SK-N-SH (cell line): Measurements from ENCODE around the gene CEP57L1. TPM values are rescaled to one million over a fixed set of nuclear protein-coding genes. Genes with fewer than 3 reads are reported as not detected.
"Not testable (repeated sequence)": the region's sequence is repeated elsewhere in the genome, so short reads cannot be mapped to it uniquely, and the experiment has no call there.

ENCODE experiments used
- CTCF ChIA-PET: fragments of 300-600, 350-600 bp; formaldehyde crosslinking; extraction: SDS; loops from one replicate; lab custom pipeline; 2021; lab: Yijun Ruan, JAX
- POLR2A ChIA-PET: fragments of 350-600 bp; sonication (Branson Sonifier 250); formaldehyde crosslinking; extraction: SDS; loops from one replicate; lab custom pipeline; 2020; ENCODE audit warnings: antibody characterized with exemption, inconsistent platforms; lab: Yijun Ruan, JAX
- DNase-seq: peaks from one replicate; pipeline ENCODE4 v3.0.0; 2012
- H2AFZ ChIP-seq: fragments of 200-600 bp; sonication (generic); 2 replicates; pipeline ENCODE4 v1.8.1; 2016; ENCODE audit warnings: antibody characterized with exemption, mild to moderate bottlenecking, low read depth
- H3F3A ChIP-seq: fragments of 200-600 bp; sonication (generic); replicated peaks from 2 replicates; pipeline ENCODE3; 2016; ENCODE audit warnings: antibody characterized with exemption, mild to moderate bottlenecking; ENCODE audit not compliant: insufficient read depth
- H3K27ac ChIP-seq, 2 experiments: fragments of 200-500 bp in 1 of 2; fragments of 200-600 bp in 1 of 2; sonication (Bioruptor generic) in 1 of 2; sonication (generic), shearing (Covaris generic) in 1 of 2; 2 replicates each; pipeline versions ENCODE4 v1.5.1 to v1.6.1; 2014 to 2016; ENCODE audit warnings: low read depth in 2 of 2, inconsistent platforms in 1 of 2, low read length in 1 of 2, mild to moderate bottlenecking in 1 of 2, mixed read lengths in 1 of 2
- H3K27me3 ChIP-seq: fragments of 200-600 bp; sonication (generic), shearing (Covaris generic); 2 replicates; pipeline ENCODE4 v1.6.1; 2016; ENCODE audit warnings: mixed run types; ENCODE audit not compliant: insufficient read depth
- H3K36me3 ChIP-seq, 2 experiments: fragments of 200-500 bp in 1 of 2; fragments of 200-600 bp in 1 of 2; sonication (Bioruptor generic) in 1 of 2; sonication (generic) in 1 of 2; replicated peaks in 1 of 2; 2 replicates each; pipeline versions ENCODE3 to v1.5.1; 2014 to 2016; ENCODE audit warnings: low read length in 1 of 2, mild to moderate bottlenecking in 1 of 2; ENCODE audit not compliant: insufficient read depth in 2 of 2, control insufficient read depth in 1 of 2
- H3K4me1 ChIP-seq, 2 experiments: fragments of 200-500 bp in 1 of 2; fragments of 200-600 bp in 1 of 2; sonication (Bioruptor generic) in 1 of 2; sonication (generic), shearing (Covaris generic) in 1 of 2; 2 replicates each; pipeline versions ENCODE4 v1.5.1 to v1.6.1; 2014 to 2016; ENCODE audit warnings: low read depth in 1 of 2, low read length in 1 of 2, mixed run types in 1 of 2; ENCODE audit not compliant: insufficient read depth in 2 of 2, control insufficient read depth in 1 of 2
- H3K4me2 ChIP-seq: fragments of 200-600 bp; sonication (generic), shearing (Covaris generic); 2 replicates; pipeline ENCODE4 v1.6.1; 2017; ENCODE audit warnings: mixed run types
- H3K4me3 ChIP-seq, 2 experiments: fragments of 200-500 bp in 1 of 2; fragments of 200-600 bp in 1 of 2; sonication (Bioruptor generic) in 1 of 2; sonication (generic), shearing (Covaris generic) in 1 of 2; 2 replicates each; pipeline versions ENCODE4 v1.5.1 to v1.8.1; 2014 to 2016; ENCODE audit warnings: low read depth in 2 of 2, inconsistent platforms in 1 of 2, low read length in 1 of 2, mild to moderate bottlenecking in 1 of 2, mixed read lengths in 1 of 2, moderate library complexity in 1 of 2
- H3K79me2 ChIP-seq: fragments of 200-600 bp; sonication (generic); 2 replicates; pipeline ENCODE4 v1.8.1; 2017; ENCODE audit warnings: mild to moderate bottlenecking; ENCODE audit not compliant: insufficient read depth
- H3K9ac ChIP-seq: fragments of 200-600 bp; sonication (generic); 2 replicates; pipeline ENCODE4 v1.6.1; 2017; ENCODE audit warnings: mixed run types
- H3K9me2 ChIP-seq: fragments of 200-600 bp; sonication (generic); 2 replicates; pipeline ENCODE4 v1.6.1; 2017; ENCODE audit warnings: mixed run types
- H3K9me3 ChIP-seq: fragments of 200-600 bp; sonication (generic); 2 replicates; pipeline ENCODE4 v1.6.1; 2017; ENCODE audit warnings: mixed run types, mild to moderate bottlenecking, moderate library complexity
- H4K20me1 ChIP-seq: fragments of 200-600 bp; sonication (generic); 2 replicates; pipeline ENCODE4 v1.6.1; 2017; ENCODE audit warnings: mild to moderate bottlenecking, mixed run types; ENCODE audit not compliant: insufficient read depth
- FOXJ3 ChIP-seq: sonication (generic); formaldehyde crosslinking; IDR thresholded peaks from 2 replicates; pipeline ENCODE4 v1.5.1; 2020; ENCODE audit warnings: mild to moderate bottlenecking, missing genetic modification reagents
- GABPA ChIP-seq: IDR thresholded peaks from 2 replicates; pipeline ENCODE4 v1.4.0; 2012; ENCODE audit warnings: low read depth, mild to moderate bottlenecking
- YY1 ChIP-seq: IDR thresholded peaks from 2 replicates; pipeline ENCODE4 v1.4.0; 2012; ENCODE audit warnings: low read depth, mild to moderate bottlenecking
- WGBS: methylation state at CpG from one replicate; pipeline ENCODE4 v1.1.6; 2017; ENCODE audit warnings: low lambda C conversion rate; 5-methylcytosine and 5-hydroxymethylcytosine counted together
- polyA plus RNA-seq, 3 experiments: library from polyadenylated mRNA; depleted of rRNA; stranded (reverse); fragments of >200 nt; gene quantifications; 2 replicates each; pipeline ENCODE4 v1.2.3, GENCODE V29; 2012

Gene CEP57L1
- polyA plus RNA-seq, 1 of the 3 experiments (the other 2 are of a cell fraction): 7.3 TPM

- POLR2A ChIA-PET, H3K4me1 ChIP-seq, H3K9me2 ChIP-seq, H3K9ac ChIP-seq, H3K27ac ChIP-seq, H4K20me1 ChIP-seq, H3K9me3 ChIP-seq, H3K79me2 ChIP-seq, H2AFZ ChIP-seq, H3K27me3 ChIP-seq, H3K4me2 ChIP-seq, H3K4me3 ChIP-seq, CTCF ChIA-PET, DNase-seq: not testable (repeated sequence)
- Histone ChIP-seq H3F3A (peaks cover 18% of the 10 kb centered on the region), H3K36me3 (peaks cover 0 to 31% of the 10 kb centered on the region in 2 experiments)
These were observed 46.8 kb downstream of the CEP57L1 start for GRCh38 chr6:109142067-109142466.

- H3K9me3 ChIP-seq: no peaks in the 10 kb centered on the region
- H3K27me3 ChIP-seq: no peaks in the 10 kb centered on the region
- no peak overlapping the region for H3K4me2 ChIP-seq
- H3K36me3 ChIP-seq: peaks cover 2 to 31% of the 10 kb centered on the region in 2 experiments
- no peak overlapping the region for H3K9ac ChIP-seq
- no peaks in the 10 kb centered on the region for H3K79me2 ChIP-seq
- no peak overlapping the region for H2AFZ ChIP-seq
- H3K4me3 ChIP-seq: no peak overlapping the region
- no peak for TF ChIP-seq GABPA
- TF ChIP-seq YY1: no peak
- TF ChIP-seq FOXJ3 (CRISPR knock-in tag): no peak
- POLR2A ChIA-PET: interaction anchor here (0.7 kb wide), 1 partner anchor 1237 kb away, joined by 5 read pairs; no protein-coding TSS in a partner anchor
- peaks cover 13% of the 10 kb centered on the region for H3F3A ChIP-seq
- CTCF ChIA-PET: no interaction called here
- H4K20me1 ChIP-seq: no peaks in the 10 kb centered on the region
- no peaks in the 10 kb centered on the region for H3K9me2 ChIP-seq
- DNase-seq: no peak
- H3K27ac ChIP-seq: no peak overlapping the region
- H3K4me1 ChIP-seq: no peaks in the 10 kb centered on the region; a peak in 1 of 4 replicates
These were observed 47.9 kb downstream of the CEP57L1 start for GRCh38 chr6:109143191-109143590.

GRCh38 chr6:109148251-109148650 is 52.9 kb downstream of the CEP57L1 start:
- H3K4me2 ChIP-seq, H3K4me1 ChIP-seq, H2AFZ ChIP-seq, H3K4me3 ChIP-seq, H3K27me3 ChIP-seq, POLR2A ChIA-PET, H4K20me1 ChIP-seq, H3K27ac ChIP-seq, CTCF ChIA-PET, H3K9ac ChIP-seq, H3K9me2 ChIP-seq, DNase-seq, H3K9me3 ChIP-seq, H3K79me2 ChIP-seq: not testable (repeated sequence)
- Histone ChIP-seq H3K36me3 (peaks cover 8 to 28% of the 10 kb centered on the region in 2 experiments), H3F3A (peaks cover 12% of the 10 kb centered on the region)
- WGBS: 100% methylated on average over 5 of the region's 5 CpGs

- POLR2A ChIA-PET, H2AFZ ChIP-seq, H3K9me3 ChIP-seq, DNase-seq, H3K4me2 ChIP-seq, H4K20me1 ChIP-seq, H3K79me2 ChIP-seq, H3K4me1 ChIP-seq, H3K27me3 ChIP-seq, H3K9me2 ChIP-seq, H3K27ac ChIP-seq, CTCF ChIA-PET, H3K4me3 ChIP-seq, H3K9ac ChIP-seq: not testable (repeated sequence)
- H3F3A ChIP-seq: peaks cover 12% of the 10 kb centered on the region
- H3K36me3 ChIP-seq: peaks cover 9 to 30% of the 10 kb centered on the region in 2 experiments
- 93% methylated on average over 1 of the region's 1 CpG for WGBS
These were observed 53.4 kb downstream of the CEP57L1 start for GRCh38 chr6:109148716-109149115.
